SK-N-SH treated with all-trans-retinoic acid at 6 μM for 48 hours (cell line): ENCODE results near the gene SLC51A.

Experiments
- ARNTL ChIP-seq: fragments of 450-650 bp; formaldehyde crosslinking; IDR thresholded peaks from 2 replicates; pipeline ENCODE4 v1.5.0; 2020; ENCODE audit warnings: low read depth, mild to moderate bottlenecking, moderate library complexity, borderline replicate concordance
- ESRRG ChIP-seq: fragments of 250-450 bp; sonication (Bioruptor Pico); IDR thresholded peaks from 2 replicates; pipeline ENCODE4 v1.6.1; 2021; ENCODE audit warnings: mild to moderate bottlenecking
- ISL1 ChIP-seq: fragments of 250-450 bp; sonication (Bioruptor Pico); IDR thresholded peaks from 2 replicates; pipeline ENCODE4 v2.1.2; 2022; ENCODE audit warnings: mild to moderate bottlenecking, moderate library complexity
- PATZ1 ChIP-seq: fragments of 250-450 bp; sonication (Bioruptor Pico); IDR thresholded peaks from 2 replicates; pipeline ENCODE4 v1.8.0; 2020; ENCODE audit warnings: mild to moderate bottlenecking, moderate library complexity, borderline replicate concordance
- RARB ChIP-seq: fragments of 250-450 bp; sonication (Bioruptor Pico); IDR thresholded peaks from 2 replicates; pipeline ENCODE4 v1.8.0; 2021; ENCODE audit warnings: mild to moderate bottlenecking, moderate library complexity
- TCF4 ChIP-seq: fragments of 250-450 bp; sonication (Bioruptor Pico); IDR thresholded peaks from 2 replicates; pipeline ENCODE4 v1.8.0; 2021; ENCODE audit warnings: mild to moderate bottlenecking, moderate library complexity, borderline replicate concordance
- TSHZ2 ChIP-seq: fragments of 250-450 bp; sonication (Bioruptor Pico); IDR thresholded peaks from 2 replicates; pipeline ENCODE4 v1.5.0; 2020; ENCODE audit warnings: mild to moderate bottlenecking, moderate library complexity
- ZFP3 ChIP-seq: fragments of 250-450 bp; sonication (Bioruptor Pico); IDR thresholded peaks from 2 replicates; pipeline ENCODE4 v1.5.0; 2020; ENCODE audit warnings: mild to moderate bottlenecking, moderate library complexity
- ZFP30 ChIP-seq: fragments of 450-650 bp; formaldehyde crosslinking; IDR thresholded peaks from 2 replicates; pipeline ENCODE4 v1.5.0; 2022; ENCODE audit warnings: mild to moderate bottlenecking, moderate library complexity
- ZNF565 ChIP-seq: fragments of 450-650 bp; formaldehyde crosslinking; conservative IDR thresholded peaks from 2 replicates; pipeline ENCODE4 v1.5.0; 2020; ENCODE audit warnings: low read depth, mild to moderate bottlenecking, moderate library complexity

GRCh38 chr3:196197524-196197923 lies 18.8 kb upstream of the SLC51A start:
- TF ChIP-seq RARB: no peak
- no peak for TF ChIP-seq TCF4 (CRISPR knock-in tag)
- TF ChIP-seq ZFP3 (CRISPR knock-in tag): no peak
- TF ChIP-seq TSHZ2 (CRISPR knock-in tag): no peak
- no peak for TF ChIP-seq PATZ1 (CRISPR knock-in tag)
- TF ChIP-seq ESRRG (CRISPR knock-in tag): no peak
- no peak for TF ChIP-seq ARNTL (CRISPR knock-in tag)
- TF ChIP-seq ZNF565 (CRISPR knock-in tag): no peak
- TF ChIP-seq ZFP30 (CRISPR knock-in tag): no peak
- TF ChIP-seq ISL1: no peak
